ENCODE results near the gene PLCZ1.
"Not testable (repeated sequence)": the region's sequence is repeated elsewhere in the genome, so short reads cannot be mapped to it uniquely, and the experiment has no call there.

Gene PLCZ1

DNA sequence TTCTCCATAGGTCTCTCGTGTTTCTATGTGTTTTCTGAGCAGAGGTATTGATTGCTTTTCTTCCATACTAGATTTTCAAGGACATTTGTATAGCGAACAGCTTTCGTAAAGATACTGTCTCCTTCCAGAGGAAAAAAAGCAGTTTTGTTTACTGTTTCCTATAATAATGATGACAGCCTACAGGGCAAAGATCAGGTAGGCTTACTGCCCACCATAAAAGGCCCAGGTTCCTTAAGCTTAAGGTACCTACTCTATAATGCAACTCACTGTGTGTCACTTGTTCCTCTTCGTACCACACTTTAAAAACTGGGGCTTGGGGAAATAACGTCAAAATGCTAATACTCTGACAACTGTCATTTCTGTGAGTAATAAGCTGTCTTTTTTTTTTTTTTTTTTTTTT lies 6.7 kb downstream of the PLCZ1 start:
- no peaks in the 10 kb centered on the region for H3K36me3 Mint-ChIP-seq (ENCODE audit: low read depth)
- intact Hi-C loops (cut with micrococcal nuclease) = no loop called here
- no peak overlapping the region for H3K4me3 Mint-ChIP-seq
- no peak overlapping the region for H3K27ac Mint-ChIP-seq
- no peaks in the 10 kb centered on the region for H3K27me3 Mint-ChIP-seq
- peaks cover 14% of the 10 kb centered on the region for H3K9me3 Mint-ChIP-seq
- no peaks in the 10 kb centered on the region for H3K4me1 Mint-ChIP-seq (ENCODE audit: low read depth)

DNA sequence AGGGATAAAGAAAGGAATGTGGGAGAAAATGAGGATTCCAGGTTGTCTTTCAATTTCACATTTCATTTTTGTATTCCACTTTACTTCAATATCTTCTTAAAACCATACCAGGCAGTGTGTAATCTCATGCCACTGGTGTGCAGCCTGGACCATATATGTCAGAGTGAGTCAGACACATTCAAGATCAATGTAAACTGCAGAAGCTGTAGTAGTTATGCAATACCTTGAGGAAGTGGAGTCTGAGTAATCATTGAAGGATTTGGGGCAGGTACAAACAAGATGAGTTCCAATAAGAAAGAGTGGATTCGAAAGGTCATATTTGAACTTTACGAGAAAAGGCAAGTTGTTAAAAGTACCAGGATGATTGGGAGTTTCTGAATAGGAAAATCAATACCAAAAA lies 14.1 kb downstream of the PLCZ1 start:
- H3K27me3 Mint-ChIP-seq = no peaks in the 10 kb centered on the region
- H3K9me3 Mint-ChIP-seq = no peaks in the 10 kb centered on the region
- H3K4me1 Mint-ChIP-seq (ENCODE audit: low read depth) = no peaks in the 10 kb centered on the region
- no peaks in the 10 kb centered on the region for H3K36me3 Mint-ChIP-seq (ENCODE audit: low read depth)
- intact Hi-C loops (cut with micrococcal nuclease) = no loop called here
- no peak overlapping the region for H3K4me3 Mint-ChIP-seq
- H3K27ac Mint-ChIP-seq = no peak overlapping the region

GRCh38 chr12:18721452-18721851 lies 16.4 kb downstream of the PLCZ1 start:
- intact Hi-C loops (cut with micrococcal nuclease) = no loop called here
- H3K36me3 Mint-ChIP-seq (ENCODE audit: low read depth) = no peaks in the 10 kb centered on the region
- H3K27ac Mint-ChIP-seq = no peak overlapping the region
- no peaks in the 10 kb centered on the region for H3K9me3 Mint-ChIP-seq
- no peaks in the 10 kb centered on the region for H3K27me3 Mint-ChIP-seq
- no peak overlapping the region for H3K4me3 Mint-ChIP-seq
- no peaks in the 10 kb centered on the region for H3K4me1 Mint-ChIP-seq (ENCODE audit: low read depth)

- no peaks in the 10 kb centered on the region for H3K9me3 Mint-ChIP-seq
- intact Hi-C loops (cut with micrococcal nuclease) = no loop called here
- no peaks in the 10 kb centered on the region for H3K4me1 Mint-ChIP-seq (ENCODE audit: low read depth)
- no peak overlapping the region for H3K4me3 Mint-ChIP-seq
- no peaks in the 10 kb centered on the region for H3K27me3 Mint-ChIP-seq
- no peak overlapping the region for H3K27ac Mint-ChIP-seq
- H3K36me3 Mint-ChIP-seq (ENCODE audit: low read depth) = no peaks in the 10 kb centered on the region
These were observed 17.1 kb downstream of the PLCZ1 start for GRCh38 chr12:18720690-18721089.

DNA sequence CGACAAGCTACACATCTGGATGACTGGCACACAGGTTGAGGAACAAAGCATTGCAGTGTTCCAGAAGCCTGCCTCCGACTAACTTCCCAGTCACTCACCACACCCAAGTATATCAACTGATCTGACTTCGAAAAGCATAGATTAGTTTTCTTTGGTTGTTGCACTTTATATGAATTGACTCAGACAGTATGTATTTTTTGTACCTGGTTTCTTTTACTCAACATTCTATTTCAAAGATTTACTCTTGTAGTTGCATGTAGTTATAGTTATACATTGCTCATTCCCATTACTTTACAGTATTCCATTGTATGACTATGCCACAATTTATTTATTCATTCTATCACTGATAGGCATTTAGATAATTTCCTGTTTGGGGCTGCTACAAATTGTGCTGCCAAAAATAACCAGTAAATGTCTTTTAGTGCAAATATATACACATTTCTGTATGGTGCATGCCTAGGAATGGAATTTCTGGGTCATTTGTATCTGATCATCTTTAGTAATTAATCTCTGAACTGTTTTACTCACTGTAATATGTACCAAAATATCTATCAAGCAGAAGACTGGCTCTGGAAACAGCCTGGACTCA lies 17.8 kb downstream of the PLCZ1 start:
- no peak overlapping the region for H3K27ac Mint-ChIP-seq
- no peaks in the 10 kb centered on the region for H3K4me1 Mint-ChIP-seq (ENCODE audit: low read depth)
- intact Hi-C loops (cut with micrococcal nuclease) = no loop called here
- no peaks in the 10 kb centered on the region for H3K27me3 Mint-ChIP-seq
- no peak overlapping the region for H3K4me3 Mint-ChIP-seq
- no peaks in the 10 kb centered on the region for H3K36me3 Mint-ChIP-seq (ENCODE audit: low read depth)
- no peaks in the 10 kb centered on the region for H3K9me3 Mint-ChIP-seq

DNA sequence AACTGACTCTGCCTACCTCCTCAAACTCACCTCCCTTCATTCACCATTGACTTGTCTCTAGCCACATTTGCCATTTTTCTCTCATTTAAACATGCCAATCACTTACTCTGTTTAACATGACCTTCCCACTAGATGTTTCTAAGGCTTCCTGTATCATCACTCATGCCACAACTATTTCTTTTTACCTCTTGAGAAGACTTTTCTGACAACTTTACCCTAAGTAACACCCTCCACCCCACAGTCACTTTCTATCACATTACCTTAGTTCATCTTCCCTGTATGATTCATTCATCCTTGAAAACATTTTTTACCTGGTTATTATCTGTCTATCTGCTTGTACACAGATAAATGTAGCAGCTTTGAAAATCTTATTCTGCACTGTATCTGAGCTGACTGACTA lies 19.4 kb downstream of the PLCZ1 start:
- no peaks in the 10 kb centered on the region for H3K4me1 Mint-ChIP-seq (ENCODE audit: low read depth)
- intact Hi-C loops (cut with micrococcal nuclease) = no loop called here
- no peaks in the 10 kb centered on the region for H3K36me3 Mint-ChIP-seq (ENCODE audit: low read depth)
- H3K27me3 Mint-ChIP-seq = no peaks in the 10 kb centered on the region
- no peaks in the 10 kb centered on the region for H3K9me3 Mint-ChIP-seq
- H3K27ac Mint-ChIP-seq = no peak overlapping the region
- H3K4me3 Mint-ChIP-seq = no peak overlapping the region

DNA sequence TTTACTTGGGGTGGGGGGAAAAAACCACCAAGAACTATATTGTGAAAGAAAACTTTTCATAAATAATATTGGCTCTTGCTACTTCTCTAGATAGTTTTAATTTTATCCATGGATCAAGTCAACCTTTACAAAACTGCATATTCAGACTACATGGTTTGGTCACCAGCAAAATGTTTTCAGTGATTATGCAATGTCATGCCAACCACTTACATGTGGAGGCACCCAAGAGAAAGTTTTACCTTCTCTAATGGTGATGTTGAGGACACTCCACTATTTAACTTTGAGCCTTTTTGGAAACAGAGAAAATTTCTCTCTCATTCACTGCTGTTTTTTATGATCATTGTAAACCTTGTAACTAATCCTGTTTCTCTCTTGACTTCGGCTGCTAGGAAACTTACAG lies 21.6 kb downstream of the PLCZ1 start:
- no peak overlapping the region for H3K4me3 Mint-ChIP-seq

DNA sequence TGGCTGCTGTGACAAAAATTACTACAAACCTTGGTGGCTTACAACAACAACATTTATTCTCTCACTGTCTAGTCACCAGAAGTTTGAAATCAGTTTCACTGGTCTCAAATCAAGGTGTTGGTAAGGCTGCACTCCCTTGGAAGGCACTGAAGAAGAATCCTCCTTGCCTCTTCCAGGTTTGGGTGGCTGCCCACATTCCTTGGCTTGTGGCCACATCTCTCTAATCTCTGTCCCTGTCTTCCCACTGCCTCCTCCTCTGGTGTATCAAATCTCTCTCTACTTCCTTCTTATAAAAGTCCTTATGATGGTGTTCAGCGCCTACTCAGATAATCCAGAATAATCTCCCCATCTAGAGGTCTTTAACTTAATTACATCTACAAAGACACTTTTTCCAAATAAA lies 31.0 kb downstream of the PLCZ1 start:
- H3K27ac Mint-ChIP-seq = no peak overlapping the region
- no peaks in the 10 kb centered on the region for H3K27me3 Mint-ChIP-seq
- peaks cover 17% of the 10 kb centered on the region for H3K9me3 Mint-ChIP-seq
- no peaks in the 10 kb centered on the region for H3K4me1 Mint-ChIP-seq (ENCODE audit: low read depth)
- intact Hi-C loops (cut with micrococcal nuclease) = no loop called here
- no peaks in the 10 kb centered on the region for H3K36me3 Mint-ChIP-seq (ENCODE audit: low read depth)
- H3K4me3 Mint-ChIP-seq = no peak overlapping the region

More for the DNA sequence above, 21.6 kb downstream of the PLCZ1 start:
- Mint-ChIP-seq H3K9me3 (no peaks in the 10 kb centered on the region), H3K4me1 (ENCODE audit: low read depth) (no peaks in the 10 kb centered on the region), H3K27me3 (no peaks in the 10 kb centered on the region), H3K27ac (no peak overlapping the region), H3K36me3 (ENCODE audit: low read depth) (no peaks in the 10 kb centered on the region)
- intact Hi-C loops (cut with micrococcal nuclease) = no loop called here

DNA sequence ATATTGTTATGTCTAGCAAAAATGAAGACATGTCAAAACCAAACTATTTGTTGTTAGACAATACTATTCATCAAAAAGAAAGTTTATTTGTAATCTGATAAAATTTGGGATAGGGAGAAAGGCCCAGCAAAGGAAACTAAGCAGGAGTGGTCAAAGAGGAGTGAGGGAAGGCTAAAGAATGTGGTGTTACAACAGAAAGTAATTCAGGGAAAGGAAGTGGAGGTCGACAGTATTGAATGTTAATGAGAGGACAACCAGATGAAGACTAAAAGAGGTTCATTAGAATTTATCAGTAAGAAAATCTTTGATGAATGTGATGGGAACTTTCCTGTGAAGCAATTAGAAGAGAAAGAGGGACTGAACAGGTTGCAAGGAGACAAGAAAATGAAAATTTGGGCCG lies 33.9 kb downstream of the PLCZ1 start:
- intact Hi-C loops (cut with micrococcal nuclease) = no loop called here
- Mint-ChIP-seq H3K9me3 (peaks cover 9% of the 10 kb centered on the region), H3K27me3 (no peaks in the 10 kb centered on the region), H3K36me3 (ENCODE audit: low read depth) (no peaks in the 10 kb centered on the region), H3K4me1 (ENCODE audit: low read depth) (no peaks in the 10 kb centered on the region), H3K4me3 (no peak overlapping the region), H3K27ac (no peak overlapping the region)

GRCh38 chr12:18703321-18703720 lies 34.5 kb downstream of the PLCZ1 start:
- intact Hi-C loops (cut with micrococcal nuclease) = no loop called here
- Mint-ChIP-seq H3K4me3 (no peak overlapping the region), H3K36me3 (ENCODE audit: low read depth) (no peaks in the 10 kb centered on the region), H3K27me3 (no peaks in the 10 kb centered on the region), H3K27ac (no peak overlapping the region), H3K9me3 (peaks cover 9% of the 10 kb centered on the region), H3K4me1 (ENCODE audit: low read depth) (no peaks in the 10 kb centered on the region)

GRCh38 chr12:18700271-18700670 lies 37.5 kb downstream of the PLCZ1 start:
- no peaks in the 10 kb centered on the region for H3K27me3 Mint-ChIP-seq
- intact Hi-C loops (cut with micrococcal nuclease) = no loop called here
- no peaks in the 10 kb centered on the region for H3K9me3 Mint-ChIP-seq

DNA sequence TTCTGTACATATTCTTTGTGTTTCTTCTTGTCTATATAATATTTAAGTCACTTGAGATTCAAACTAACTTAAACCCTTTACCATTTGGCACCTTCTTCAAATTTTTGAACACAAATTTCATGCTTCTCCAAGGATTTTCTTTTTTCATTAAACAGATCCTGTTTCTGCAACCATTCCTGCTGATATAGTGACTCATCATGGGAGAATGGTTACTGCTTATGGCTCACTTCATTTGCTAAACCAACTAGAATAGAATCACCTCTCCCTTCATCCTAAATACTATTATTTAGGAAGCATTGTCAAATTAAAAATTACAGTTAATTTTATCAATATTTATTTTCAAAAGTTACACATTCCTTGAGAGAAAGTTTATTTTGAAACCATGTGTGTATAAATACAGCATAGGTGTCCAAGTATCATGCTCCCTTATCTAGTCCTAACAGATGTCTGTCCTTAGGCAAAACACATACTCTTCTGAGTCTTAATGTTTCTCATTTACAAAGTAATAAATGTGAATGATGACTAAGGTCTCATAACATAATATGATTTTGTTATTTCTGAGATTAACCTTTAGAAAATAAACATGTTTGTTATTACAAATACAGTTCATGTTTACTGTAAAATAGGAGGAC lies 40.7 kb downstream of the PLCZ1 start:
- Mint-ChIP-seq H3K36me3 (ENCODE audit: low read depth) (no peaks in the 10 kb centered on the region), H3K9me3 (no peaks in the 10 kb centered on the region), H3K27ac (no peak overlapping the region), H3K4me1 (ENCODE audit: low read depth) (no peaks in the 10 kb centered on the region), H3K27me3 (no peaks in the 10 kb centered on the region), H3K4me3 (no peak overlapping the region)
- intact Hi-C loops (cut with micrococcal nuclease) = no loop called here

More at GRCh38 chr12:18700271-18700670, 37.5 kb downstream of the PLCZ1 start:
- H3K4me1 Mint-ChIP-seq (ENCODE audit: low read depth) = no peaks in the 10 kb centered on the region
- no peak overlapping the region for H3K27ac Mint-ChIP-seq
- no peaks in the 10 kb centered on the region for H3K36me3 Mint-ChIP-seq (ENCODE audit: low read depth)
- H3K4me3 Mint-ChIP-seq = no peak overlapping the region

GRCh38 chr12:18693986-18694385 lies 43.8 kb downstream of the PLCZ1 start:
- H3K4me3 Mint-ChIP-seq; H3K9me3 Mint-ChIP-seq; H3K36me3 Mint-ChIP-seq (ENCODE audit: low read depth); intact Hi-C loops (cut with micrococcal nuclease); H3K27me3 Mint-ChIP-seq; H3K27ac Mint-ChIP-seq; H3K4me1 Mint-ChIP-seq (ENCODE audit: low read depth): not testable (repeated sequence)

- Mint-ChIP-seq H3K4me3 (no peak overlapping the region), H3K27me3 (no peaks in the 10 kb centered on the region), H3K36me3 (ENCODE audit: low read depth) (no peaks in the 10 kb centered on the region), H3K9me3 (no peaks in the 10 kb centered on the region), H3K27ac (no peak overlapping the region), H3K4me1 (ENCODE audit: low read depth) (no peaks in the 10 kb centered on the region)
- intact Hi-C loops (cut with micrococcal nuclease) = no loop called here
These were observed 47.2 kb downstream of the PLCZ1 start for GRCh38 chr12:18690653-18691052.

GRCh38 chr12:18689771-18690170 lies 48.0 kb downstream of the PLCZ1 start:
- H3K4me1 Mint-ChIP-seq (ENCODE audit: low read depth) = peaks cover 5% of the 10 kb centered on the region
- no peaks in the 10 kb centered on the region for H3K9me3 Mint-ChIP-seq
- no peaks in the 10 kb centered on the region for H3K36me3 Mint-ChIP-seq (ENCODE audit: low read depth)
- no peak overlapping the region for H3K27ac Mint-ChIP-seq
- no peaks in the 10 kb centered on the region for H3K27me3 Mint-ChIP-seq
- intact Hi-C loops (cut with micrococcal nuclease) = no loop called here
- H3K4me3 Mint-ChIP-seq = no peak overlapping the region

Data from dendritic cell treated with granulocyte-macrophage colony-stimulating factor and Interleukin-4, amounts not matched to agents 40 ng/mL and 50 ng/mL, for 4 days (primary cell).